AG04450 (cell line): Measurements from ENCODE around the gene SCAMP1. TPM values are rescaled to one million over a fixed set of nuclear protein-coding genes. Genes with fewer than 3 reads are reported as not detected.

Experiments
- CTCF ChIA-PET: fragments of 300-600, 350-600 bp; formaldehyde crosslinking; extraction: SDS; loops from one replicate; lab custom pipeline; 2022; ENCODE audit warnings: antibody characterized with exemption, inconsistent platforms; lab: Charles Lee
- POLR2A ChIA-PET: fragments of 350-600 bp; formaldehyde crosslinking; extraction: SDS; loops from one replicate; lab custom pipeline; 2021; ENCODE audit warnings: antibody characterized with exemption, inconsistent platforms; lab: Yijun Ruan, JAX
- DNase-seq: peaks from one replicate; pipeline ENCODE4 v3.0.0-alpha.2; 2011; ENCODE audit warnings: low read depth, low spot score
- H3K27ac ChIP-seq: one replicate; pipeline ENCODE4 v1.5.1; 2012; ENCODE audit warnings: low read depth, low read length, control low read depth
- H3K27me3 ChIP-seq: one replicate; pipeline ENCODE4 v1.6.0; 2012; ENCODE audit warnings: low read length; ENCODE audit not compliant: control insufficient read depth, insufficient read depth
- H3K4me3 ChIP-seq: 2 replicates; pipeline ENCODE4 v1.5.1; 2011; ENCODE audit warnings: mild to moderate bottlenecking, low read depth, low read length, control low read depth
- H3K9me3 ChIP-seq: 2 replicates; pipeline ENCODE4 v1.5.1; 2012; ENCODE audit warnings: low read length; ENCODE audit not compliant: control insufficient read depth, insufficient read depth
- CTCF ChIP-seq: IDR thresholded peaks from 2 replicates; pipeline ENCODE4 v1.5.1; 2011; ENCODE audit warnings: low read depth, low read length, control low read depth, inconsistent platforms
- polyA plus RNA-seq: library from polyadenylated mRNA; depleted of rRNA; stranded (reverse); fragments of >200 nt; gene quantifications from 2 replicates; pipeline ENCODE4 v1.2.3, GENCODE V29; 2011

SCAMP1 gene
- polyA plus RNA-seq, 1 experiment, result 44.6 TPM

GRCh38 chr5:78404682-78405293 is 44.4 kb downstream of the SCAMP1 start:
- ChIA-PET POLR2A (interaction anchor here (0.6 kb wide), 1 partner anchor 46 kb away, joined by 3 read pairs; no protein-coding TSS in a partner anchor), CTCF (no interaction called here)
- DNase-seq, result no peak
- Histone ChIP-seq H3K9me3 (no peaks in the 10 kb centered on the region; the same call in 1 of the 2 replicates), H3K27ac (no peak overlapping the region), H3K4me3 (no peak overlapping the region), H3K27me3 (no peaks in the 10 kb centered on the region)
- TF ChIP-seq CTCF, result no peak

- Histone ChIP-seq H3K9me3 (no peaks in the 10 kb centered on the region; the same call in 1 of the 2 replicates), H3K27me3 (no peaks in the 10 kb centered on the region), H3K4me3 (no peak overlapping the region), H3K27ac (no peak overlapping the region)
- CTCF ChIA-PET, result no interaction called here
- POLR2A ChIA-PET, result interaction anchor here (0.7 to 1.0 kb wide), 2 partner anchors 46 to 59 kb away, joined by 3 read pairs; partner anchors contain the start of gene SCAMP1
- DNase-seq, result no peak
- TF ChIP-seq CTCF, result no peak
Observed at GRCh38 chr5:78405829-78406750, 45.7 kb downstream of the SCAMP1 start.

- H3K27ac ChIP-seq, result no peak overlapping the region
- CTCF ChIA-PET, result no interaction called here
- no peaks in the 10 kb centered on the region; the same call in 1 of the 2 replicates for H3K9me3 ChIP-seq
- no peaks in the 10 kb centered on the region for H3K27me3 ChIP-seq
- no peak overlapping the region for H3K4me3 ChIP-seq
- POLR2A ChIA-PET, result no interaction called here
- no peak for DNase-seq
- TF ChIP-seq CTCF, result no peak
Observed at GRCh38 chr5:78407458-78407857, 47.0 kb downstream of the SCAMP1 start.

- TF ChIP-seq CTCF, result no peak
- H3K4me3 ChIP-seq, result no peak overlapping the region
- ChIA-PET CTCF (no interaction called here), POLR2A (interaction anchor here (0.6 kb wide), 1 partner anchor 10 kb away, joined by 3 read pairs; no protein-coding TSS in a partner anchor)
- no peak for DNase-seq
- no peaks in the 10 kb centered on the region for H3K27me3 ChIP-seq
- no peaks in the 10 kb centered on the region; the same call in 1 of the 2 replicates for H3K9me3 ChIP-seq
- no peak overlapping the region for H3K27ac ChIP-seq
Observed at GRCh38 chr5:78411586-78411985, 51.2 kb downstream of the SCAMP1 start.
